Psoas muscle (tissue), 8 donors: ENCODE results near the gene SPINK5. TPM values are rescaled to one million over a fixed set of nuclear protein-coding genes. Genes with fewer than 3 reads are reported as not detected.

Experiments
- ATAC-seq, 4 donors: fragments of 200-7000 bp; cut with Tn5 transposase; one replicate each; pipeline ENCODE4 v1.9.1; 2020; ENCODE audit warnings: moderate library complexity in 3 of 4, mild to moderate bottlenecking in 2 of 4
- DNase-seq, 2 donors: peaks; one replicate each; pipeline ENCODE4 v3.0.0-alpha.2; 2020
- H3K27ac ChIP-seq: fragments of 200-600 bp; one replicate; pipeline ENCODE4 v1.8.0; 2022
- H3K27me3 ChIP-seq, 3 donors: fragments of 200-600 bp in 1 of 3; one replicate each; pipeline versions ENCODE4 v1.6.1 to v1.8.0; 2013 to 2022; ENCODE audit warnings: low read length in 2 of 3, mild to moderate bottlenecking in 2 of 3, moderate library complexity in 1 of 3; ENCODE audit not compliant: insufficient read depth in 3 of 3
- H3K36me3 ChIP-seq, 2 donors: fragments of 200-600 bp in 1 of 2; one replicate each; pipeline versions ENCODE4 v1.6.1 to v1.8.0; 2013 to 2022; ENCODE audit warnings: low read depth in 1 of 2, mild to moderate bottlenecking in 1 of 2, moderate library complexity in 1 of 2; ENCODE audit not compliant: insufficient read depth in 1 of 2
- H3K4me1 ChIP-seq: fragments of 200-600 bp; one replicate; pipeline ENCODE4 v1.8.0; 2022
- H3K4me3 ChIP-seq: fragments of 200-600 bp; one replicate; pipeline ENCODE4 v1.8.0; 2022; ENCODE audit warnings: mild to moderate bottlenecking
- H3K9me3 ChIP-seq: fragments of 200-600 bp; one replicate; pipeline ENCODE4 v1.8.0; 2022
- WGBS, 3 donors: extraction: QIAGEN DNeasy Blood & Tissue Kit; methylation state at CpG; one replicate each; pipeline versions ENCODE4 v1.1.6 to v1.1.7; 2013; 5-methylcytosine and 5-hydroxymethylcytosine counted together
- intact Hi-C, 2 donors: fragments of 100-400 bp; cut with DNase I; formaldehyde crosslinking; loops; one replicate each; pipeline versions ENCODE4 v1.11.0 to v1.14.2; 2022
- polyA plus RNA-seq, 3 donors: library from polyadenylated mRNA; stranded (reverse); fragments of 200-250 nt; gene quantifications; one replicate each; pipeline ENCODE4 v1.2.3, GENCODE V29; 2013
- total RNA-seq, 4 donors: library from RNA; stranded (reverse); fragmentation: NEBNext Ultra II Directional in 2 of 4; extraction: Animal tissue kit (Norgen Biotek cat#: 25700) in 2 of 4; gene quantifications; one replicate each; pipeline versions ENCODE4 v1.2.1 to v1.2.4, GENCODE V29; 2021 to 2023
- TF ChIP-seq, protein P1 (sequence below): fragments of 200-600 bp; IDR thresholded peaks from one replicate; pipeline ENCODE4 v1.8.0; 2022; ENCODE audit warnings: antibody characterized with exemption
- donor health status: healthy with polysubstance abuse.
- donor health status: DM: no; HTN: no; CAD: no; lungs with moderate emphysema.
- donor health status: Bipolar disorder and iron deficiency.
- donor health status: healthy.
- donor health status: DM: yes; HTN: yes; CAD: no.
- donor health status: DM: no; HTN: no; CAD: no.
- donor health status: DM: no; HTN: no; CAD: no.
- donor health status: DM: yes; HTN: yes; CAD: no.

Gene SPINK5
- total and polyA plus RNA-seq, 7 donors, result 0.05 to 0.90 (median 0.29) TPM; not detected in 1

- H3K9me3 ChIP-seq, result no peaks in the 10 kb centered on the region
- TF ChIP-seq, protein P1, sequence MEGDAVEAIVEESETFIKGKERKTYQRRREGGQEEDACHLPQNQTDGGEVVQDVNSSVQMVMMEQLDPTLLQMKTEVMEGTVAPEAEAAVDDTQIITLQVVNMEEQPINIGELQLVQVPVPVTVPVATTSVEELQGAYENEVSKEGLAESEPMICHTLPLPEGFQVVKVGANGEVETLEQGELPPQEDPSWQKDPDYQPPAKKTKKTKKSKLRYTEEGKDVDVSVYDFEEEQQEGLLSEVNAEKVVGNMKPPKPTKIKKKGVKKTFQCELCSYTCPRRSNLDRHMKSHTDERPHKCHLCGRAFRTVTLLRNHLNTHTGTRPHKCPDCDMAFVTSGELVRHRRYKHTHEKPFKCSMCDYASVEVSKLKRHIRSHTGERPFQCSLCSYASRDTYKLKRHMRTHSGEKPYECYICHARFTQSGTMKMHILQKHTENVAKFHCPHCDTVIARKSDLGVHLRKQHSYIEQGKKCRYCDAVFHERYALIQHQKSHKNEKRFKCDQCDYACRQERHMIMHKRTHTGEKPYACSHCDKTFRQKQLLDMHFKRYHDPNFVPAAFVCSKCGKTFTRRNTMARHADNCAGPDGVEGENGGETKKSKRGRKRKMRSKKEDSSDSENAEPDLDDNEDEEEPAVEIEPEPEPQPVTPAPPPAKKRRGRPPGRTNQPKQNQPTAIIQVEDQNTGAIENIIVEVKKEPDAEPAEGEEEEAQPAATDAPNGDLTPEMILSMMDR, result no peak
- ATAC-seq (no peak), DNase-seq (no peak)
- H3K4me3 ChIP-seq, result no peak overlapping the region
- intact Hi-C loops, result no loop called here
- H3K4me1 ChIP-seq, result no peaks in the 10 kb centered on the region
- H3K27me3 ChIP-seq, result no peaks in the 10 kb centered on the region
- H3K36me3 ChIP-seq, result no peaks in the 10 kb centered on the region
- H3K27ac ChIP-seq, result no peak overlapping the region
- 91 to 96% (median 94%) methylated on average over 1 of the region's 1 CpG for WGBS, 3 donors
These were observed 82.7 kb downstream of the SPINK5 start for GRCh38 chr5:148146487-148146886.

DNA sequence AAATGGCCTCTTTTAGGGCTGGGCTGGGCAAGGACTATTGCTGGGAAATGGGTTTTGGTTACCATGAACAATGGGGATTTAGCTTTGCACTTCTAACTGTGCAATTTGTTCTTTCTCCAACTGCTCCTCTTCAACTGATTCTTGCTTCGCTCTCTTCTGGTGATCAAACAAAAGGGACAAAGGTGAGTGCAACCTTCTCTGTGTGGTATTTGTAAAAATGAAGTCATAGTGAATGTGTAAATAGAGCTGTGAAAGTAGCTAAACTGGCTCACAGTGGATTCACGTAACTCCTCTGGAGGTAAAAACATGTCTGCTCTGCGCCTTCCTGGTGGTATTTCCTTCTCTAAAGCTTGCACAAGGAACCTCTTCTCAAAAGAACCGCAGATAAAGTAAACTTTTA lies 83.6 kb downstream of the SPINK5 start:
- no peaks in the 10 kb centered on the region for H3K4me1 ChIP-seq
- H3K4me3 ChIP-seq, result no peak overlapping the region
- intact Hi-C loops, result no loop called here
- 80 to 88% (median 86%) methylated on average over 4 of the region's 4 CpGs for WGBS, 3 donors
- TF ChIP-seq, protein P1, result no peak
- H3K27ac ChIP-seq, result no peak overlapping the region
- H3K9me3 ChIP-seq, result no peaks in the 10 kb centered on the region
- DNase-seq (no peak), ATAC-seq (no peak)
- H3K27me3 ChIP-seq, result no peaks in the 10 kb centered on the region
- H3K36me3 ChIP-seq, result no peaks in the 10 kb centered on the region

DNA sequence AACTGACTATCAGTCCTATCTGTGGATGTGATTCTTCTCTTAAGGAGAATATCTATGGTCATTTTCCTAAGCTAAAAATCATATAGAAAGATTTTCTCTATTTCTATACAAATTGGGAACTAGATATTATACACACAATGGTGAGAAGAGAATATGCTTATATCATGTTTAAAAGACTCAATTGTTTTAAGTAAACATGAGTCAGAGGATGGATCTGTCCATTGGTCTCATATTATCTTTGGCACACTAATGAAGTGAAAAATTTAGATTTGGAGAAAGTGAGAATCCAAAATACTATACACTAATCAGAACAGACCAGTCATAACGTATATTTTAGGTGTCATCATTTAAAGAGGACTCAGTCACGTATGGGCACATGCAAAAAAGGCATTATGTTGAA lies 88.1 kb downstream of the SPINK5 start:
- no peaks in the 10 kb centered on the region for H3K4me1 ChIP-seq
- DNase-seq, result no peak
- no peak overlapping the region for H3K4me3 ChIP-seq
- H3K27ac ChIP-seq, result no peak overlapping the region
- 64 to 66% (median 65%) methylated on average over 2 of the region's 2 CpGs for WGBS, 3 donors
- H3K9me3 ChIP-seq, result no peaks in the 10 kb centered on the region
- ATAC-seq, result no peak
- H3K36me3 ChIP-seq, result no peaks in the 10 kb centered on the region
- TF ChIP-seq, protein P1, result no peak
- intact Hi-C loops, result no loop called here
- H3K27me3 ChIP-seq, result no peaks in the 10 kb centered on the region

- H3K4me3 ChIP-seq, result no peak overlapping the region
- no peaks in the 10 kb centered on the region for H3K9me3 ChIP-seq
- H3K27me3 ChIP-seq, result no peaks in the 10 kb centered on the region
- no peak for DNase-seq
- ATAC-seq, result no peak
- no peaks in the 10 kb centered on the region for H3K36me3 ChIP-seq
- TF ChIP-seq, protein P1, result no peak
- H3K27ac ChIP-seq, result no peak overlapping the region
- intact Hi-C loops, result no loop called here
- H3K4me1 ChIP-seq, result no peaks in the 10 kb centered on the region
These were observed 89.0 kb downstream of the SPINK5 start for GRCh38 chr5:148152781-148153180.

DNA sequence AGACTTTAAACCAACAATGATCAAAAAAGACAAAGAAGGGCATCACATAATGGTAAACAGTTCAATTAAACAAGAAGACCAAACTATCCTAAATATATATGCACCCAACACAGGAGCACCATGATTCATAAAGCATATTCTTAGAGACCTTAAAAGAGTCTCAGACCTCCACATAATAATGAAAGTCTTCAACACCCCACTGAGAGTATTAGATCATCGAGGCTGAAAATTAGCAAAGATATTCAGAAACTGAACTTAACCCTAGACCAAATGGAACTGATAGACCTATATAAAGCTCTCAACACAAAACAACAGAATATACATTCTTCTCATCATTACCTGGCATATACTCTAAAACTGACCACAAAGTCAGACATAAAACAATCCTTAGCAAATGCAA lies 92.8 kb downstream of the SPINK5 start:
- DNase-seq (no peak), ATAC-seq (no peak)
- TF ChIP-seq, protein P1, result no peak
- intact Hi-C loops, result no loop called here
- WGBS, 3 donors, result 90 to 100% (median 92%) methylated on average over 1 of the region's 1 CpG
- no peaks in the 10 kb centered on the region for H3K27me3 ChIP-seq
- H3K9me3 ChIP-seq, result no peaks in the 10 kb centered on the region
- H3K36me3 ChIP-seq, result no peaks in the 10 kb centered on the region
- no peak overlapping the region for H3K4me3 ChIP-seq
- H3K4me1 ChIP-seq, result no peaks in the 10 kb centered on the region
- H3K27ac ChIP-seq, result no peak overlapping the region
